ENCODE results near the gene SLC38A8.

DNA sequence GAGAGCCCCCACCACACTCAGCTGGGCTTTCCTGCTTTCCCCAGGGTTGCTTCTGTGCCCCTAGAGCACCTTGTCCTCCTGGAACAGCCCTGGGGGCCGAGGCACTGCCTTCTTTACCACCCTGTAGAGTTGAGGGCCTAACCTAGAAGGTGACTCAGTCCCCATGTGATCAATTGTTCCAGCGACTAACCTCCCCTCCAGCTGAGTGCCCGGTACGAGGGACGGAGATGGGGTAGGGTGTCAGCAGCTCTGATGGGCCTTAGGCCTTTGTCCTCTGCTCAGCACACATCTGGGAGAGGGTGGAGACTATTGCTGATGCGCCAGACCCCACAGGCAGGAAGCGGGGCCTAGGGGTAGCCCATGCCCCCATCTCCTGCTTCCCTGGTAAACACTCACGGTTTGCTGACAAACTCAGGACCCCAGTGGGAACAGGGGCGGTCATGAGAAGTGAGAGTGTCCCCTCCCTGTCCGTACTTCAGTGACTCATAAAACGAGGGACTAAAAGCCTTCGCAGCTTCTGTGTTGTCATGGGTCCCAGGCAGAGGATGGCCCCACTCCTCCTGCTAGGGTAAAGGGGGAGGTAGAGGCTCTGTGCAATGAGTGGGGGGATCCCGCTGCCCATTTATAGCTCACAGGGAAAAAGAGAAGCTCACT lies 41.5 kb downstream of the SLC38A8 start:
- TF ChIP-seq, protein P1, sequence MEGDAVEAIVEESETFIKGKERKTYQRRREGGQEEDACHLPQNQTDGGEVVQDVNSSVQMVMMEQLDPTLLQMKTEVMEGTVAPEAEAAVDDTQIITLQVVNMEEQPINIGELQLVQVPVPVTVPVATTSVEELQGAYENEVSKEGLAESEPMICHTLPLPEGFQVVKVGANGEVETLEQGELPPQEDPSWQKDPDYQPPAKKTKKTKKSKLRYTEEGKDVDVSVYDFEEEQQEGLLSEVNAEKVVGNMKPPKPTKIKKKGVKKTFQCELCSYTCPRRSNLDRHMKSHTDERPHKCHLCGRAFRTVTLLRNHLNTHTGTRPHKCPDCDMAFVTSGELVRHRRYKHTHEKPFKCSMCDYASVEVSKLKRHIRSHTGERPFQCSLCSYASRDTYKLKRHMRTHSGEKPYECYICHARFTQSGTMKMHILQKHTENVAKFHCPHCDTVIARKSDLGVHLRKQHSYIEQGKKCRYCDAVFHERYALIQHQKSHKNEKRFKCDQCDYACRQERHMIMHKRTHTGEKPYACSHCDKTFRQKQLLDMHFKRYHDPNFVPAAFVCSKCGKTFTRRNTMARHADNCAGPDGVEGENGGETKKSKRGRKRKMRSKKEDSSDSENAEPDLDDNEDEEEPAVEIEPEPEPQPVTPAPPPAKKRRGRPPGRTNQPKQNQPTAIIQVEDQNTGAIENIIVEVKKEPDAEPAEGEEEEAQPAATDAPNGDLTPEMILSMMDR (conservative IDR thresholded peaks at IDR 0.05), result no peak
- TF ChIP-seq ZFX (IDR thresholded peaks at IDR 0.05), result no peak
